ENCODE measurements around the gene S100A2.
A peak's percentile ranks its signal among the peaks of the same experiment; 100 is the strongest.

The S100A2 gene

DNA sequence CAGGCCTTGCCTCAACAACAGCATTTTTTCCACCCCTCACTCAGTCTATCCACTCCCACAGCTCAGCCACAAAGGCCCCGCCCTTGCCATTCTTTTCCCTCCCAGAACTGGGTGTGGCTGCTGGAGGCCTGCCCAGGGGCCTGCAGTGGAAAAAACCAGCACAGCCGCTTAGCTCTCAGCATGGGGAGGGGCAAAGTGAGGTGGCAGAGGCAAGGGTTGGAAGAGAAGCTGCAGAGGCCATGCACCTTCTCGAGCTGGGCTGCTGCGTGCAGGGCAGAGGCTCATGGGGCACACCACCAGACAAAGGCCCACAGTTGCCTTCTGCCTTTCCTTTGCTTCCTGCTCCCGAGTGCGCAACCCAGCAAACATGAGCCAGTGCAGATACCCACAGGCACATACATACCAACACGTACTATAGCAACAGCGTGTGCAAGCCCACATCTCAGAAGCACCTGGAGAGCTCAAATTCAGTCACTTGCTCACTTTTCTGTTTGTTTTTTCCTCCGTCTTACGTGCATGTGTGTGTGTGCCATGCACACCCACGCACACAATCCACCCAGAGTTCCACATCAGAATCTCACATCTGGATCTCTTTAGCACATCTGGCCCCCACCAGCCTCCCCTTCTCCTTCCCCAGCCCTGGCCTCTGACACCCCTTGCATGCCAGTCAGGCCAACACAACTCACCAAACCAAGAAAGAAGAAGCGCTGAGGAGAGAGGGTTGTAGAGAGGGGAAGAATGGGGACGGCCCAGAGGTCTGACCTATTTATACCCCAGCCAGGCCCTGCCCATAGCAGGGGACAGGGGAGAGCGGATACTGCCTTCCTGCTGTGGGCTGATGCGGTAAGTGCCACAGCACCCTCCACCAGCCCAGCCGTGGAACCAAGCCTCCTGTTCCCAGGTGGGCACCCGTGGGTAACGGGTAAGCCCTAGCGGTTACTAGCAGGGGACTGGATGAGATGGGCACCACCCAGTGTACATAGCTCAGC is 20.3 kb downstream of the S100A2 start, which contains the start of gene S100A4:
Gene S100A4 (minus strand): TSS at position 740 of the 989 bp plus-strand sequence. CDS start 1,012 bp downstream, outside the sequence.
- DNase-seq (ENCODE audit: low read depth): peak; percentile 96

DNA sequence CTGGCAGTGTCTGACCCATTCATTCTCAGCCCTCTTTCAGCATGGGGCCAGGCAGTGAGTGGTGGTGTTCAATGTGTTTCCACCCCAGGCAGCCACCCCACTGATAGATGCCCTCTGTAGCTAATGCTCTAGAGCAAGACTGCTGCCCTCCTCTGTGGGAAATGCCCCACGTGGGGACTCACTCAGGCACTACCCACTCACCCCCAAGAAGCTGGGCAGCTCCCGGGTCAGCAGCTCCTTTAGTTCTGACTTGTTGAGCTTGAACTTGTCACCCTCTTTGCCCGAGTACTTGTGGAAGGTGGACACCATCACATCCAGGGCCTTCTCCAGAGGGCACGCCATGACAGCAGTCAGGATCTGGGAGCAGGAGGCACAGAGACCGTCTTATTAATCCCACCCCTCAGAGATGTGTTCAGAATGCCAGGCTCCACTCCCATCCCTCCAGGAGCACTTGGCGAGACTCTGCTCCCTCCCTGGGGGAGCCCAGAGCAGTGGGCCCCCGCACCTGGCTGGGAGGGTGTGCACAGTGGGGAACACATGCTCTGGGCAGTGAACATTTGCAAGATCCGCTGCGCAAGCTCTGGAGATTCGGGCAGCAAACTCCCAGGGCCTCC is 21.1 kb downstream of the S100A2 start:
- DNase-seq (ENCODE audit: low read depth): no peak

DNA sequence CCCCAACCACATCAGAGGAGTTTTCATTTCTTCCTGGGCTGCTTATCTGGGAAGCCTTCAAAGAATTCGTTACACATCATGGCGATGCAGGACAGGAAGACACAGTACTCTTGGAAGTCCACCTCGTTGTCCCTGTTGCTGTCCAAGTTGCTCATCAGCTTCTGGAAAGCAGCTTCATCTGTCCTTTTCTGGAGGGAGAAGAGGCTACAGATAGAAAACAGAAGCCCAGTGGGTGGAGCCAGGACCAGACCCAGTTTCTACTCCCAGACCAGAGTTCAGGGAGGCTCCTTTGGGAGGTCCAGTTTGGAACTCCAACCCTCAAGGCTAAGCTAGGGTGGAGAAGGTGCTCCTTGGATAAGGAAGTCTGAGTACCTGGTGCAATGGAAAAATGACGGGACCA is 21.9 kb downstream of the S100A2 start:
- DNase-seq (ENCODE audit: low read depth): no peak

DNA sequence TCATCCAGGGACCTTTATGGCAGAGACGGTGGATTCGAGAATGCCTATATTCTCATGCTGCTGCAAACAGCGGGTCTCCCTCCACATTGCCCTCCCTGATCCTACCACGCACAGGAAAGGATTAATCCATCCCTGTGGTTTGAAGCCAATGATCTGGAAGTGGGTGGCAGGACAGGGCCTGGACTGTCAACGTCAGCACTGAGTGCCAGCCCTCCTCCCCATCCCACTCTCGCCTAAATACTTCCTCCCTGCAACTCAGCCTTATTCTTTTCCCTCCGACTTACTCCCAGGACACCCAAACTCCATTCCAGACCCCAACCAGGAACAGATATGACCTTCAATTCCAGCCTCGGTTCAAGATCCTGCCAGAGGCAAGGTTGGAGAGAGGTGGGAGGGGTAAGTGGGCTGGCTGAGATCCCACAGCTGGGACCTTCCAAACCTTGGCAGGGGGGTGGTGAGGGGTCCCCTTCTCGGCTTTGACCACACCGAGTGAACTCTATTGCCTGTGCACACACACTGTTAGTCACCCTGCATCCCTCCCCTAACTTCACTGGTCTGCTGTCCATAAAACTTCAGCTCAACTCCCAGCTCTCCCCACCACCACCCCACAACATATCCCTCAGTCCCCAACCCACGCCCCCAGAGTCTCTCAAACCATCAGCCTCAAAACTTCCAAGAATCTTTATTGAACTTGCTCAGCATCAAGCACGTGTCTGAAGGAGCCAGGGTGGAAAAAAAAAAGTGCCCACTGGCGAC is 22.5 kb downstream of the S100A2 start:
- DNase-seq (ENCODE audit: low read depth): no peak

DNA sequence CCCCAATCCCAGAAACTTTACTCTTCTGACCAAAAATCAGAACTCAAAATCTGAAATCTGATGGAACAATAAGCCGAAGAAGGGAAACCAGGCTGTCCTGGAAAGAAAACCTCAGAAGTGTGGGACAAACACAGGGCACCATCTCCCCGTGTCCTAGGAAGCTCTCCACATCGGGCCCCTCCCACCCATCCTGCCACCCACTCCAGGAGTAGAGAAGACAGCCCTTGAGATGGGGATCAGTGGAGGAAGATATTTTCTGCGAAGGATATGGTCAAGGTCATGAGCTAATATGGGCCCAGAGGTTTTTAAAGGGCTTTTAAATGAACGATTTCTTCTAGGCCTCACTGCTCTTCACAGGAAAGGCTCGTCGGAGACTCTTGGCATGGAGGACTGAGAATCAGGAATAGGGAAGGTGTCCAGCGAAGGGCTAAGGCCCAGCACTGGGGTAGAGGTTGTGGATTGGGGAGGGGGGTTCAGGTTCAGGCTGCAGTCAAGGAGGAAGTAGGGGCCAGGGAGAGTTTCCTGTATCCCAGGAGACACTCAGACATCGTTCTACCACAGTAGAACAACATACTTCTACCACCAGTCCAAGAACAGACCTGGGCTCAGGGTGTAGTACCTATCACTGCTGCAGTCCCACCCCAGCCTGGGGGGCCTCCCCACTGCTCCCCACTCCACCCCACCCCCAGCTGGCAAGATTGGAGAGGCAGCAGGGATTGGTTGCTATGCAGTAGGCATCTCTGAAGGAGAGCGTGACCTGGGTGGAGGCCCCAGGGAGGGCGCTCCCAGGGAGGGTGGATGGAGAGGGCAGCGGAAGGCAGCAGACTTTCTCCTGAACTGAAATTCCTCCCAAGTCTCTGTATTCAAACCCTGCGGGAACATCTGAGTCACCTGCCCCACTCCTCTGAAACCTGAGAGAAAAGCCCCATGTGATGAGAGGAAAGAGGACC is 23.7 kb downstream of the S100A2 start:
- DNase-seq (ENCODE audit: low read depth): no peak

DNA sequence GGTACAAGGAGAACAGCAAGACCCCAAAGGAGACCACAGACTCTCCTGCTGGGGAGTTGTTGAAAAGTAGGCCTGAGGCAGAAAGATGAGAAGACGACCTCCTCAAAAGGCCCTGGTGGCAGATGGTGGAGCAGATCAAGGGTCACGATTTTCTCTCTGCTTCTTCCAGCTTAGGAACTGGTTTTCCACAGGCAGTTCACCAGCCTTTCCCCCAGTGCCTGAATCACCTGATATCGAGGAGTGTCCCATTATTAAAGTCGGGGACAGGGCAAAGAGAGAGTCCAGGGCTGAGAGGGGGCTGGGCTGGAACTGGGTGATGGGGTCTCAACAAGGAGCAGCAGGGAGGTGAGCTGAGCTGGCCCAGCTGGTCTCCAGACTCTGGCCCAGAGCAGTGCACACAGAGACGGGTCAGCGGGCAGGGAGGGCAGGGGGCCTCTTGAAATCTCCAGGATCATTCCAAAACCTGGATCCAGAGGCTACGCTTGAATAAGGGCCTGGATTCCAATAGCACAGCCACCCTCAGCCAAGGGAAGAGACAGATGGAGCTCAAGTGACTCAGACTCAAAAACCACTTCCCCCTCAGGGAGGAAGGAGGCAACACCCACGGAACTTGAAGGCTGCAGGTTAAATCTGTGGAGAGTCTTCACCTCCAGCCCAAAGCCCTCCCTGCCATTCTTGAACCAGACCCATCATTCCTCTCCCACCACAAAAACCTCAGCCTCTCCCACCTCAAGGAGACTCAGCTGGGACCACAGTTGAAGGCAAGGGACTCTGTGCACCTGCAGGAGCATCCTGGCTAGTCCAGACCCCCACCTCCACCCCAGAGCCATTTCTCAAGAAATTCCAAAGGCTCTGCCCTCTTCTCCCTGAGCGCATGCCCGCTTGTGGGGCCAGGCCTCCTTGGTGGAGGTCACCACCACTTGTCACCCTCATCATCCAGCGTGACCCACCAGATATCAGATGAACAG is 25.0 kb downstream of the S100A2 start, which contains the start of gene S100A5:
Gene S100A5 (minus strand): TSS at position 541 of the 968 bp plus-strand sequence. CDS start 743 bp downstream, outside the sequence.
- no peak for DNase-seq (ENCODE audit: low read depth)

DNA sequence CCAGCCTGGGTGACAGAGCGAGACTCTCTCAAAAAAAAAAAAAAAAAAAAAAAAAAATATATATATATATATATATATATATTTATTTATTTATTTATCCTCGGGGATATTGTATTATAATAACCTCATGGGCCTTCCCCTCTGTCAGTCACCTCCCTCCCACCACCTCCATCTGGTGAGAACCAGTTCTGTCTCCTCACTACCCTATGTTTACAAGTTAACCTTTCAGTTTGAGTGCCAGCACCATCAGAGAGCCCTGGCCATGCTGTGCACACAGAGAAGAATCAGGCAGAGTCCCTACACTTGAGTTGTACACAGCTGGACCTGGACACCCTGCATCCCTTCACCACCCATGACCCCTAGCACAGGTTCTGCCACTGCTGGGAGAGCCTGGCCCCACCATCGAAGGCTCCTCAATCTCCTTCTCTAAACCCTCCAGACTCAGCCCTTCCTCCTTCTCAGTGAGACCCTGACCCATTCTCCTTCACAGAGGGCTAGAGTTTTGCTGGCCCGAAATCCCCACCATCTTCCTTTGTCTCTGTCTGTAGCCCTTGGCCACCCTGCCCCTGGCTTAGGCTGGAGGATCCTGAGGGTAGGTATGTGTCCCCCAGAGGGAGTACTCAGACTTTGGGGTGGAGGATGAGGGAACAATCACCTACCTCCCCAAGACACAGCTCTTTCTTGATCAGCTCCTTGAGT is 26.1 kb downstream of the S100A2 start:
- DNase-seq (ENCODE audit: low read depth): no peak

DNA sequence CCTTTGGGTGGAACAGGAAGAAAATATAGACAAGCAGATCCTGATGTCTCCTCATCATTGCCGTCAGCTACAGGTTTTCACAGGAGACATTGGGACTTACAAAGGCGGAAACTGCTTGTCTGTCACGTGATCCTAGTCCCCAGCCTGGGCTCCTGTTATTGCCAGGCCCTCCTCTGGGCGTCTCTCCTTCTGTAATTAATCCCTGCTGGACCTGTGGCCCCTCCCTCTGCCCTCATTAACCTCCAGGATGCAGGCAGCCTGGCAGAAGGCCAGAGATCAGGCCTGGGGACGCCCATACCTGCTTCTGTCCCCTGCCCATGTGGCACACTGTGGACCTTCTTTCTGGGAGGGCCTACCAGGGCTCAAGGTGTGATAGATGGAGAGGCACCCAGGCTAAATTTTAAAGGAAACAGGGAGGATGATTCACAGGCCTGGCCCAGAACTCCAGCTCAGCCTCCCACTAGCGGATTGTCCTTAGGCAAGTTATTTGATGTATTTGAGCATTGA is 27.3 kb downstream of the S100A2 start:
- DNase-seq (ENCODE audit: low read depth): peak; percentile 33

DNA sequence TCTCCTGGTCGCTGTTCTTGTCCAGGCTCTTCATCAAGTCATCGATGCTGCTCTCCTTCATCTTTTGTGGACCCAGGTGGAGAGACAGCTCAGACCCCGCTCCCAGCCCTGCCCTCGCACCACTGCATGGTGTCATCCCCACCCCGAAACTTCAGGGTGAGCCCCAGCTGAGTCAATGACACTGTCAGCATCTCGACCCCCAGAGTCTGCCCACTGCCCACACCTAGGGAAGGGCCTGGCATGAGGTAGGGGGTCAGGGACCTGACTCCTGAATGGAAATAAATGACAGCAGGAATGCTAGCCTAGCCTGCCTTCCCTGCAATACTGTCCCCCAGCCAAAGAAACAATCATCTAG is 28.3 kb downstream of the S100A2 start:
- DNase-seq (ENCODE audit: low read depth): no peak

DNA sequence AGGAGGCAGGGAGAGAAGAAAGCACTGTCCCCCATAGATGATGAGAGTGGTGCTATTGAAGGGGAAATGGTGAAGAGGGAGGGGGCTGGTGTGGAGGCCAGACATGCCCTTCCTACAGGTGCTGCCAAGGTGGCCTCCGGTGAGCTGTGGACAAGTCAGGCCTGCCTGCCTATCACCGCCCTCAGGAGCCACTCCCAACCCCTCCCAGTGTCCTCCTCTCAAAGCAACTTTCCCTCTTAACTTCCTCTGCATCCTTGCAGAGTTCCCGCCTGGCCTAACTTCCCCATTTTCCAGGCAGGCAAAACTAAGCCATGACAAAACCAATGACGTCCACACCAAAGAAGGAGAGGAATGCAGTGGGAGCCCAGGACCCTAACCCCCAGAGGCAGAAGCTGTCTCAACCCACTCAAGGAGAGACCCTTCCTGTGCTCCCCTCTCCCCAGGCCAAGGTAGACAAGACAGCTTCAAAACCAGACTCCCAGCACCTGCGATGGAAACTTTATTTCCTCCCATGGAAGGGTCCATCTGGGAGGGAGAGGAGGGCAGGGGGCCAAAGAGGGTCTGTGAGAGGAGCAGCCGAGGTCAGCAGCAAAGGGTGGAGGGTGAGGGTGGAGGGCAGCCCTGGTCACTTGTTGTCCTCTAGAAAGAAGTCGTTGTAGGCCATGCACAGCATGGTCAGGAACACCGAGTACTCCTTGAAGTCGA is 28.8 kb downstream of the S100A2 start:
- no peak for DNase-seq (ENCODE audit: low read depth)

DNA sequence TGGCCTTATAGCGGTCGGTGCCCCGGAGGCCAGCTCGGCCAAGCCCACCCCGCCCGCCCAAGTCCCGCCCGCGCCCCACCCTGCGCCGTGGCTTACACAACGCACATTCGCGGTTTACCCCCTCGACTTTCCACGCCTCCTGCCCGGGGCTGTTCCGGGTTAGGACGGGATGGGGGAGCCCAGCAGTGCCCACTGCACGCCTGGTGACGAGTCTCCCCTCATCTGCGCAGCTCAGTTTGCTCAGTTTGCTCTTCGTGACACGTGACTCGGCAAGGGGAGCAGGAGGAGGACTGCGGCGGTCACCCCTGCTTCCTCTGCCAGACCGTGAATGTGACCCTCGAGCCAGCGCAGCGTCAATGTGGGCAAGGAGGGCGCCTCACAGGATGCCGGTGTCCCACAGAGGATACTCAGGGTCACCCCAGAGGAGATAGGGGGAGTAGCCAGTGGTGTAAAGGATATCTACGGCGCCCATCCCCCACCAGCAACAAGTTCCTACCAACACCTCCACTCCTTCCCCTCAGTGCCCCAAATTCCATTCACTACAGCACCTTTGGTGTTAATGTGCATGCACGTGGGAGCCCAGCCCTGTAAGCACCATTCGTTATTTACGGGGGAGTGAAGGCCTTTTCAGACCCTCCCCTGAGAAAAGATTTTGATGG is 29.5 kb downstream of the S100A2 start:
- peak; percentile 94 for DNase-seq (ENCODE audit: low read depth)

DNA sequence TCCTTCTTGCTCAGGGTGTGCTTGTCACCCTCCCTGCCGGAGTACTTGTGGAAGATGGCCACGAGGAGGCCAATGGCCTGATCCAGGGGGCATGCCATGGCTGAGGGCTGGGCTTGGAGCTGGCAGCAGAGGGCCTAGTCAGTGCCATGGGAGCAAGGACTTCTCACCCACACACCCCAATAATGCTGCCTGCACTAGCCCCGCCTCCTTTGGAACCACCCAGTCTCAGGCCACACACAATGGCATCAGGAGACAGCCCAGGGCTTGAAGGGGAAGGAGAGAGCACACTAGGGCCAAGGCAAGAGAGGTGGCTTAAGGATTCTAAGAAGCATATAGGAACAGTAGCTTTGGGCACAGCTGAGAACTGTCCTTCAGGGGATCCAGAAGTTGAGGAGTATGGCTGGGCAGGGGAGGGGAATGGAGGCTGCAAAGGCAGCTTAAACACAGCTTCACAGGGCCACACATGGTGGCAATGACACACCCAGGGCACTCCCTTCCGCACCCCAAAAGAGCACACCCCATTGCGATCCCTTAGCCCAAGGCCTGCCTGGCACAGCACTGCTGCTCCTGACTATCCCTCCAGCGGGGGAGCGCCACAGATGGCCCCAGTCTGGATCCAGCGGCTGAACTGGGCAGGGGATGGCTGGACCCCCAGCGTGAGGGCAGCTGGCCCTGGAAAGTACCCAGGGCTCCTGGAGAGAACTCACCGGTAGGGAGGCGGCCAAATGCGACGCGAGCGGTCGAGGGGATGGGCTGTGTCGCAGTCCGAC is 30.2 kb downstream of the S100A2 start, which contains the start of gene S100A6:
Gene S100A6 (minus strand): TSS at position 750 of the 770 bp plus-strand sequence. CDS start 652 bp downstream, at position 98.
- peak; percentile 79 for DNase-seq (ENCODE audit: low read depth)

DNA sequence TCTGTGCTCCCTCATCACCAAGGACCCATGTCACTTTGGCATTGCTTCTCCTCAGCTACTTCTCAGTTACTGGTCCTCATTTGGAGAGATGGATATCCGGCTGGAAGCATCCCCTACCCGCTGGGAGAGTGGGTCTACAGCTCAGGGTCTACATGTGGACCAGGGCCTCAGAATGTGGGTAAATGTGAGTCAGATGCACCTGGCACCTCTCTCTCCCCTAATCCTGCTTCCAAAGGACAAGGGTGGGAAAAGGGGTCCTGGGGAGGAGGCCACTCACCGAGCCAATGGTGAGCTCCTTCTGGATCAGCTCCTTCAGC is 30.8 kb downstream of the S100A2 start:
- no peak for DNase-seq (ENCODE audit: low read depth)

DNA sequence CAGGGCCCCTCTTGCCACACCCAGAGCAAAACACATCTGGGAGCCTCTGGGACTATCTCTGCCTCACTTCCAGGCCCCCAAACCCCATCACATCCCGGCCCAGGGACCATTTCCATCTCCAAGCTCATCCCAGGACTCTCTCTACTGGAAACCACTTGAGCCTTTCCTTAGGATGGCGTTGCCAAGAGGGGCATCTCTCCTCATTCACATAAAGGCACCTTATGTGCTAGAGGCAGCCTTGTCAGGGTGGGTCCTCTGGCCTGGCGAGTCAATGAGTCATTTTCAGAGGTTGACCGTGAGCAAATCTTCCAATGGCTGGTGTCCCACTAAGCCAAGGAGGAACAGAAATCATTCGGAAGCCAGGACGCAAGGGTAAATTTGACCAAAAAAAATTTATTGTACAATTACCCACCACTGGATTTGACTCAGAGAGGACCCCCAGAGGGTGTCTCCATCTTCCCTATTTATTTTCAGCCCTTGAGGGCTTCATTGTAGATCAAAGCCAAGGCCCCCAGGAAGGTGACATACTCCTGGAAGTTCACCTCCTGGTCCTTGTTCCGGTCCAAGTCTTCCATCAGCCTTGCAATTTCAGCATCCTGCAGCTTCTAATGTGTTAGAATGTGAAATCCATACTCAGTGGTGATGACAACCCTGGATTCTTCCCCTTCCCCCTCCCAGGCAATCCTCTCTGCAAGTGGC is 31.3 kb downstream of the S100A2 start:
- DNase-seq (ENCODE audit: low read depth): no peak

DNA sequence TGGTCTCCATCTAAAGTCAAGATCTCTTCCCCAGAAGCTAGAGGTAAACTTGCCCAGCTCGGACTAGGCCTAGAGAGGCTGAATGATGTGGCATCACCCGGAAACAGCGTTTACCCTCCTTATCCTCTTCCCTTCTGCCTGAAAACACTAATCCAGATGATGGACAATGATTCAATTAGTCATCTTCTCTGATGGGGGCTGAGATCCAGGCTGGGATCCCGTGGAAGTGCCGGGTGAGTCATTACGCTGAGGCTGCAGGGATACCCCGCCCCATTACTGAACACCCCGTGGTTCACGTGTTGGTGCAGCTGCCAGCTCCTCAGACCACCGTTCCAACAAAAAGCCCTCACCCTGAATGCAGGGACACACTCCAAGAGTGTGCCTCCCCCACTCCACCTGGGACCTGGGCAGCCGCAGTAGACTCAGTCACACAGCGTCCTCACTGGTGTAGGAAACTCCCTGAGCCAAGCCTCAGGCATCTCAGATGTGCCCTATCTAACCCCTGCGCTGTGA is 31.9 kb downstream of the S100A2 start:
- DNase-seq (ENCODE audit: low read depth): peak; percentile 56

All from fibroblast of gingiva (primary cell).